KMS-11 (cell line): Measurements from ENCODE around the gene SLC13A3.

Experiments used
- H2AFZ ChIP-seq: fragments of 200-600 bp; sonication (generic); 2 replicates; pipeline ENCODE4 v1.6.1; 2016; ENCODE audit warnings: antibody characterized with exemption, mixed run types, low read depth
- H3K27ac ChIP-seq: fragments of 200-600 bp; sonication (generic); 2 replicates; pipeline ENCODE4 v1.6.1; 2016; ENCODE audit warnings: mild to moderate bottlenecking, mixed run types
- H3K27me3 ChIP-seq: fragments of 200-600 bp; sonication (generic); 2 replicates; pipeline ENCODE4 v1.6.1; 2017; ENCODE audit warnings: mild to moderate bottlenecking, low read depth, mixed run types, moderate library complexity; ENCODE audit not compliant: insufficient read depth
- H3K36me3 ChIP-seq: fragments of 200-600 bp; sonication (generic); 2 replicates; pipeline ENCODE4 v1.6.1; 2017; ENCODE audit warnings: mild to moderate bottlenecking, mixed run types; ENCODE audit not compliant: insufficient read depth
- H3K4me1 ChIP-seq: fragments of 200-600 bp; sonication (generic); 2 replicates; pipeline ENCODE4 v1.6.1; 2016; ENCODE audit warnings: mild to moderate bottlenecking, low read depth, mixed run types; ENCODE audit not compliant: poor library complexity, severe bottlenecking
- H3K4me2 ChIP-seq: fragments of 200-600 bp; sonication (generic); 2 replicates; pipeline ENCODE4 v1.7.0; 2016; ENCODE audit warnings: mild to moderate bottlenecking, mixed run types
- H3K4me3 ChIP-seq: fragments of 200-600 bp; sonication (generic); IDR thresholded peaks from 2 replicates; pipeline ENCODE4 v1.6.1; 2017; ENCODE audit warnings: low read depth, low read length, mixed read lengths; ENCODE audit not compliant: insufficient read depth
- H3K79me2 ChIP-seq: fragments of 200-600 bp; sonication (generic); 2 replicates; pipeline ENCODE4 v1.6.1; 2016; ENCODE audit warnings: low read depth, mixed run types; ENCODE audit not compliant: insufficient read depth
- H3K9ac ChIP-seq: fragments of 200-600 bp; sonication (generic); 2 replicates; pipeline ENCODE4 v1.6.1; 2016; ENCODE audit warnings: mild to moderate bottlenecking, mixed run types
- H4K20me1 ChIP-seq: fragments of 200-600 bp; sonication (generic); 2 replicates; pipeline ENCODE4 v1.6.1; 2016; ENCODE audit warnings: mild to moderate bottlenecking, mixed run types; ENCODE audit not compliant: insufficient read depth
- CTCF ChIP-seq: fragments of 200-600 bp; sonication (generic); conservative IDR thresholded peaks from 2 replicates; pipeline ENCODE4 v1.6.1; 2017; ENCODE audit warnings: low read depth, mild to moderate bottlenecking, antibody characterized with exemption, low read length, moderate library complexity, mixed read lengths

SLC13A3 gene

GRCh38 chr20:46674253-46675083 is 23.2 kb upstream of the SLC13A3 start:
- Histone ChIP-seq H3K9ac (no peak overlapping the region), H3K79me2 (no peaks in the 10 kb centered on the region), H2AFZ (no peak overlapping the region), H3K4me3 (no peak overlapping the region), H3K27me3 (no peaks in the 10 kb centered on the region), H3K36me3 (no peaks in the 10 kb centered on the region), H3K4me1 (no peaks in the 10 kb centered on the region), H3K4me2 (no peak overlapping the region), H3K27ac (no peak overlapping the region), H4K20me1 (no peaks in the 10 kb centered on the region)
- no peak for TF ChIP-seq CTCF

- no peaks in the 10 kb centered on the region for H4K20me1 ChIP-seq
- H3K79me2 ChIP-seq: no peaks in the 10 kb centered on the region
- H2AFZ ChIP-seq: no peak overlapping the region
- H3K4me3 ChIP-seq: no peak overlapping the region
- no peaks in the 10 kb centered on the region for H3K4me1 ChIP-seq
- no peaks in the 10 kb centered on the region for H3K27me3 ChIP-seq
- H3K9ac ChIP-seq: no peak overlapping the region
- no peak overlapping the region for H3K27ac ChIP-seq
- H3K36me3 ChIP-seq: no peaks in the 10 kb centered on the region
- no peak overlapping the region for H3K4me2 ChIP-seq
- TF ChIP-seq CTCF: no peak
Measured at GRCh38 chr20:46673394-46674252, 22.4 kb upstream of the SLC13A3 start.

DNA sequence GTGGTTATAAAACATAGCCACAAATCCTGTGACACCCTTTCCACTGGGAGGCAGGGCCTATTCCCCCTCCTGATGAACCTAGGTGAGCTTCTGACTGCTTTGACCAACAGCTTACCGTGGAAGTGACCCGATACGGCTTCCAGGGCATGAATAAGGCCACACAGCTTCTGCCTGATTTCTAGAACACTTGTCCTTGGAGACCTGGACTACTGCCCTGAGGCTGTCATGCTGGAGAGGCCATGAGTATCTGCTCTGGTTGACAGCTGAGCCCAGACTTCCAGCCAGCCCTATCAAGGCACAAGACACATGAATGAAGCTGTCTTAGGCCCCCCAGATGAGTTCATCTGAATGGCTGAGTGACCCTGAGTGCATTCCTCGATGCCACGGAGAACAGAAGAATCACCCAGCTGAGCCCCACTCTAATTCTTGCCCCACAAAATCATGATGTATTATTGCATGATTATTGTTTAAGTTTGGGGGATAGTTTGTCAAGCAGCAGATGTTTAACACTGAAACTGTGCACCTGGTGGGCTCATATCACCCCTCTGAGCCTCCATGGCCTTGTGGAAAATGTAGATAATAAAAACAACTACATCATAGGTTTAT is 21.4 kb upstream of the SLC13A3 start:
- H3K27ac ChIP-seq: no peak overlapping the region

More for the DNA sequence above, 21.4 kb upstream of the SLC13A3 start:
- Histone ChIP-seq H3K4me2 (no peak overlapping the region), H3K27me3 (no peaks in the 10 kb centered on the region), H3K4me1 (no peaks in the 10 kb centered on the region), H4K20me1 (no peaks in the 10 kb centered on the region), H3K79me2 (no peaks in the 10 kb centered on the region), H3K36me3 (no peaks in the 10 kb centered on the region), H3K4me3 (no peak overlapping the region), H3K9ac (no peak overlapping the region), H2AFZ (no peak overlapping the region)
- no peak for TF ChIP-seq CTCF
